Measurements from ENCODE around the gene MTX1. TPM values are rescaled to one million over a fixed set of nuclear protein-coding genes. Genes with fewer than 3 reads are reported as not detected.
A peak's percentile ranks its signal among the peaks of the same experiment; 100 is the strongest.

Gene MTX1
- total and polyA plus RNA-seq, 9 donors, result 15.6 to 35.4 (median 27.7) TPM

DNA sequence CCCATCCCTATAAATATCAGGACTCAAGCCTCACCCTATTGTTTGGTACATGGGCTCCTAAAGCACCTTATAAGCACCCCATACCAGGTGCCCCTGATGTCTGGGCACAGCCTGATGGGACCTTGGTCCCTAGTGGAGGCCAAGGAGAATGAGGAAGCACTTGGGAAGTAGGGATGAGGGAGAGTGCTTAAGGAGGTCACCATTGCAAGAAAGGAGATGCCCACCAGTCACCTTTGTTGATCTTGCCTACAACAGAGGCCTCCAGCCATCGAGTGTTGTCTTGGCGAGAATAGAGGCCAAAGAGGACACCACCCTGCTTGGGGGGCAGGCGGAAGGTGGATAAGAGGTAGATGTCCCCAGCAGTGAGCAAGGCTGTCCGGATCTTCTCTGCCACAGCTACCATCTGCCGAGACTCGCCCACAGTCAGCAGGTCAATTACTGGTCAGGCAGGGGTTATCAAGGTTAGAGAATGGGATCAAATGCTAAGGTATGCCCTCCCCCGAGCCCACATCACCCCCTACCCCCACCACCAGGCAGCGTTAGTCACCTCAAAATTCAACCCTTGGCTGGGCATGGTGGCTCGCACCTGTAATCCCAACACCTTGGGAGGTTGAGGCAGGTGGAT, 2.4 kb upstream of the MTX1 start:
- H3K27ac ChIP-seq, result peak overlapping the region in 1 of 2 donors; percentile 100

GRCh38 chr1:155206891-155207805, 1.3 kb upstream of the MTX1 start:
- WGBS, 3 donors, result 6 to 10% (median 9%) methylated on average over 13 of the region's 13 CpGs
- Histone ChIP-seq H3K27me3 (no peaks in the 10 kb centered on the region), H3K4me3 (peak overlapping the region; percentile 59), H3K9me3 (no peaks in the 10 kb centered on the region), H3K36me3 (no peaks in the 10 kb centered on the region), H3K27ac (peak overlapping the region; percentile 97 to 100), H3K4me1 (ENCODE audit: insufficient read depth) (peaks cover 8% of the 10 kb centered on the region)
- peak; percentile 80 to 92 (median 87) for DNase-seq
- intact Hi-C loops (cut with DNase I), result loop anchor here in 1 of 4 donors (2.0 to 10.0 kb wide), 3 partner anchors 20 to 118 kb away; partner anchors contain the start of gene RUSC1
- no peak for TF ChIP-seq EP300 (IDR thresholded peaks at IDR 0.05)
- peak; percentile 75 to 88 (median 84) for TF ChIP-seq CTCF (IDR thresholded peaks at IDR 0.05)
- TF ChIP-seq POLR2A (IDR thresholded peaks at IDR 0.05), result peak; percentile 49

More for the DNA sequence above, 2.4 kb upstream of the MTX1 start:
- WGBS, 3 donors, result 67 to 71% (median 67%) methylated on average over 9 of the region's 9 CpGs
- DNase-seq, result no peak
- H3K4me1 ChIP-seq (ENCODE audit: insufficient read depth), result peaks cover 8% of the 10 kb centered on the region
- H3K4me3 ChIP-seq, result no peak overlapping the region
- H3K36me3 ChIP-seq, result no peaks in the 10 kb centered on the region
- intact Hi-C loops (cut with DNase I), result loop anchor here in 1 of 4 donors (2.0 to 10.0 kb wide), 3 partner anchors 21 to 119 kb away; partner anchors contain the start of gene RUSC1
- no peak for TF ChIP-seq POLR2A (IDR thresholded peaks at IDR 0.05)
- TF ChIP-seq EP300 (IDR thresholded peaks at IDR 0.05), result no peak
- no peak for TF ChIP-seq CTCF (IDR thresholded peaks at IDR 0.05)
- no peaks in the 10 kb centered on the region for H3K9me3 ChIP-seq
- no peaks in the 10 kb centered on the region for H3K27me3 ChIP-seq

GRCh38 chr1:155207806-155208540, 522 bp upstream of the MTX1 start, which contains the start of gene THBS3:
Gene THBS3 (minus strand): TSS chr1:155207897. CDS start chr1:155207876, 21 bp downstream.
- no peaks in the 10 kb centered on the region for H3K27me3 ChIP-seq
- H3K9me3 ChIP-seq, result no peaks in the 10 kb centered on the region
- DNase-seq, result peak; percentile 54 to 75 (median 70)
- intact Hi-C loops (cut with DNase I), result loop anchor here in 1 of 4 donors (2.0 to 10.0 kb wide), 3 partner anchors 19 to 117 kb away; partner anchors contain the start of gene RUSC1
- peak within 1 kb of the TSS; percentile 97 to 100 for H3K27ac ChIP-seq
- H3K4me3 ChIP-seq, result peak within 1 kb of the TSS; percentile 59
- peaks cover 8% of the 10 kb centered on the region for H3K4me1 ChIP-seq (ENCODE audit: insufficient read depth)
- TF ChIP-seq POLR2A (IDR thresholded peaks at IDR 0.05) (peak; percentile 8), CTCF (IDR thresholded peaks at IDR 0.05) (no peak)
- 4 to 8% (median 6%) methylated on average over 17 of the region's 17 CpGs for WGBS, 3 donors
- no peaks in the 10 kb centered on the region for H3K36me3 ChIP-seq

DNA sequence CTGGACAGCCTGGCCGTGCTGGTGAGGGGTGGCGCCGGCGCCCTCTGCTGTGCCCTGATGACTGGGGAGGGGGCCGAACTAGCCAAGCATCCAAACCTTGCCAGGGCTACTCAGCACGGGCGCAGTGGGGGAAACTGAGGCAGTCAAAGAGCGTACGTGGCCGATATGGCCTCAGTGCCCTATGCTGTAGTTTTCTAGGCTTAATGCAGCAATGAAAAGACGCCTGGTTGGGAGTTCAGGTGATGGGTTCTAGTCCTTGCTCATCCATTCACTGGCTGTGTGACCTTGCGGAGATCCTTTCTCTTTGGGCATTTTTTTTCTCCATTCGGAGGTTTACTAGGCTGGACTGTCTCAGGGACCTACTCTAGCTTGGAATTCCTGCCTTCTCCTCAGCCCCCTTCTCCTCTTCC, 822 bp downstream of the MTX1 start:
- no peak for DNase-seq
- intact Hi-C loops (cut with DNase I), result loop anchor here in 1 of 4 donors (5.0 to 10.0 kb wide), 2 partner anchors 33 to 115 kb away; partner anchors contain the start of gene RUSC1
- no peaks in the 10 kb centered on the region for H3K36me3 ChIP-seq
- 2 to 3% (median 3%) methylated on average over 13 of the region's 13 CpGs for WGBS, 3 donors
- peak overlapping the region; percentile 97 to 100 for H3K27ac ChIP-seq
- H3K27me3 ChIP-seq, result no peaks in the 10 kb centered on the region
- H3K4me1 ChIP-seq (ENCODE audit: insufficient read depth), result peaks cover 8% of the 10 kb centered on the region
- TF ChIP-seq EP300 (IDR thresholded peaks at IDR 0.05) (no peak), POLR2A (IDR thresholded peaks at IDR 0.05) (no peak), CTCF (IDR thresholded peaks at IDR 0.05) (no peak)
- peak overlapping the region; percentile 59 for H3K4me3 ChIP-seq
- H3K9me3 ChIP-seq, result no peaks in the 10 kb centered on the region

Measured in ovary (tissue), 9 donors.